Gastroesophageal sphincter (tissue), 4 donors: ENCODE results near the gene PLS1. TPM values are rescaled to one million over a fixed set of nuclear protein-coding genes. Genes with fewer than 3 reads are reported as not detected.
"Not testable (repeated sequence)": the region's sequence is repeated elsewhere in the genome, so short reads cannot be mapped to it uniquely, and the experiment has no call there.

Experiments
- ATAC-seq: fragments of 150-250 bp; one replicate; pipeline ENCODE4 v1.9.1; 2016; ENCODE audit warnings: mild to moderate bottlenecking, moderate library complexity
- H3K27ac ChIP-seq, 4 donors: fragments of 200-600 bp; sonication (generic) in 3 of 4; 1 replicate in 3 of 4; 2 replicates in 1 of 4; pipeline ENCODE4 v1.5.1; 2016 to 2019
- H3K27me3 ChIP-seq: fragments of 200-600 bp; sonication (generic); one replicate; pipeline ENCODE4 v1.5.1; 2019
- H3K36me3 ChIP-seq, 2 donors: fragments of 200-600 bp; sonication (generic); one replicate each; pipeline ENCODE4 v1.5.1; 2019; ENCODE audit warnings: control low read depth in 1 of 2
- H3K4me1 ChIP-seq, 3 donors: fragments of 200-600 bp; sonication (generic); 1 replicate in 2 of 3; 2 replicates in 1 of 3; pipeline ENCODE4 v1.5.1; 2016 to 2019; ENCODE audit warnings: control low read depth in 2 of 3
- H3K4me3 ChIP-seq, 2 donors: fragments of 200-600 bp; sonication (generic); one replicate each; pipeline ENCODE4 v1.5.1; 2019; ENCODE audit warnings: mild to moderate bottlenecking in 1 of 2, moderate library complexity in 1 of 2
- H3K9me3 ChIP-seq, 3 donors: fragments of 200-600 bp; sonication (generic); one replicate each; pipeline ENCODE4 v1.5.1; 2017 to 2019; ENCODE audit warnings: control low read depth in 2 of 3
- EP300 ChIP-seq: sonication (generic); formaldehyde crosslinking; IDR thresholded peaks from one replicate; pipeline ENCODE4 v1.6.1; 2017; ENCODE audit warnings: antibody characterized with exemption, mild to moderate bottlenecking
- POLR2A ChIP-seq, 2 donors: fragments of 450-650 bp; IDR thresholded peaks; one replicate each; pipeline ENCODE4 v1.6.1; 2017; ENCODE audit warnings: antibody characterized with exemption in 2 of 2, mild to moderate bottlenecking in 2 of 2, moderate library complexity in 1 of 2
- POLR2AphosphoS5 ChIP-seq: sonication (generic); formaldehyde crosslinking; IDR thresholded peaks from one replicate; pipeline ENCODE4 v1.6.1; 2017; ENCODE audit warnings: antibody characterized with exemption
- WGBS, 2 donors: methylation state at CpG; one replicate each; pipeline ENCODE4 v1.1.5; 2018; ENCODE audit warnings: low coverage in 1 of 2; 5-methylcytosine and 5-hydroxymethylcytosine counted together
- small RNA-seq, 4 donors: library from RNA; depleted of rRNA; stranded (forward); fragments of <200 nt; gene quantifications; one replicate each; pipeline ENCODE3, GENCODE V24; 2016
- total RNA-seq, 4 donors: library from RNA; depleted of rRNA; stranded (reverse); fragments of >200 nt; gene quantifications; one replicate each; pipeline ENCODE4 v1.1.0, GENCODE V29; 2016
- TF ChIP-seq, protein P1 (sequence below), 4 experiments: fragments of 200-600 bp in 2 of 4; fragments of 450-650 bp in 2 of 4; sonication (generic) in 1 of 4; IDR thresholded peaks; one replicate each; pipeline ENCODE4 v1.5.1; 2017 to 2019; ENCODE audit warnings: antibody characterized with exemption in 4 of 4, mild to moderate bottlenecking in 2 of 4, moderate library complexity in 2 of 4

The PLS1 gene
- total RNA-seq, 4 donors from 2014 or later: 1.2 to 9.0 (median 4.3) TPM

DNA sequence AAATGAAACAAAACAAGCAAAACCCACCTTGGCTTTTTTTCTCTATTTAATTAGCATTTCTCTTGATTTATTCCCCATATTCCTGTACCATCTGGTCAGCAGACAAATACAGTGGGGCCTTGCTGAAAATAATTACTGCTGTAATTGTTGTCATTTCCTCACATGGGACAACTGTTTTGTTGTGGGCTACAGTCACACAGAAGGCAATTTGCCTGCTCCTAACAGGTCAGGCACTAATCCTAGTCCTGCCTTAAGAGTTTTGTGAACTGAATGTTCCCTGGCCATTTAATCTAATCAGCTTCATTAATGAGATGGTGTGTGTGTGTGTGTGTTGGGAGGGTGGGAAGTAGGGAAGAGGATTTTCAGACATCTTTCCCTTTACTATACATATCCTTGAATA, 139.3 kb downstream of the PLS1 start:
- TF ChIP-seq POLR2A (IDR thresholded peaks at IDR 0.05) (no peak), POLR2AphosphoS5 (no peak), EP300 (no peak)
- TF ChIP-seq, protein P1, sequence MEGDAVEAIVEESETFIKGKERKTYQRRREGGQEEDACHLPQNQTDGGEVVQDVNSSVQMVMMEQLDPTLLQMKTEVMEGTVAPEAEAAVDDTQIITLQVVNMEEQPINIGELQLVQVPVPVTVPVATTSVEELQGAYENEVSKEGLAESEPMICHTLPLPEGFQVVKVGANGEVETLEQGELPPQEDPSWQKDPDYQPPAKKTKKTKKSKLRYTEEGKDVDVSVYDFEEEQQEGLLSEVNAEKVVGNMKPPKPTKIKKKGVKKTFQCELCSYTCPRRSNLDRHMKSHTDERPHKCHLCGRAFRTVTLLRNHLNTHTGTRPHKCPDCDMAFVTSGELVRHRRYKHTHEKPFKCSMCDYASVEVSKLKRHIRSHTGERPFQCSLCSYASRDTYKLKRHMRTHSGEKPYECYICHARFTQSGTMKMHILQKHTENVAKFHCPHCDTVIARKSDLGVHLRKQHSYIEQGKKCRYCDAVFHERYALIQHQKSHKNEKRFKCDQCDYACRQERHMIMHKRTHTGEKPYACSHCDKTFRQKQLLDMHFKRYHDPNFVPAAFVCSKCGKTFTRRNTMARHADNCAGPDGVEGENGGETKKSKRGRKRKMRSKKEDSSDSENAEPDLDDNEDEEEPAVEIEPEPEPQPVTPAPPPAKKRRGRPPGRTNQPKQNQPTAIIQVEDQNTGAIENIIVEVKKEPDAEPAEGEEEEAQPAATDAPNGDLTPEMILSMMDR (IDR thresholded peaks at IDR 0.05): no peak
- Histone ChIP-seq H3K27me3 (no peaks in the 10 kb centered on the region), H3K27ac (no peak overlapping the region), H3K36me3 (no peaks in the 10 kb centered on the region), H3K9me3 (no peaks in the 10 kb centered on the region), H3K4me3 (no peak overlapping the region), H3K4me1 (no peaks in the 10 kb centered on the region)
- ATAC-seq: no peak

DNA sequence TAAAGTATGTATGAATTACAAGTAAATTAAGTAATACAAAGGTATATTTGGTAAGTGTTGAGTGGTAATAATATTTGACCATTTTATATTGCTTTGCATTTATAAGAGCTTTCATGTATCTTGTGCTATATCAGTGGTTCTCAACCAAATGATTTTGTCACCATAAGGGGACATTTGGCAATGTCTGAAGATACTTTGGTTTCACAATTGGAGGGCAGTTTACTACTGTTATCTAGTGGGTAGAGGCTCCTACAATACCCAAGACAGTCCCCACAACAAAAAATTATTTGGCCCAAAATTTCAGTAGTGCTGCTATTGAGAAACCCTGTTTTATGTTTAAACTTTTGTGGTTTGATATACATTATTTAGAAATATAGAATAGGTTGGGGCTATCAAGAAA, 142.2 kb downstream of the PLS1 start:
- TF ChIP-seq, protein P1 (IDR thresholded peaks at IDR 0.05): no peak
- TF ChIP-seq EP300 (no peak), POLR2A (IDR thresholded peaks at IDR 0.05) (no peak), POLR2AphosphoS5 (no peak)
- ATAC-seq: no peak
- H3K27me3 ChIP-seq: no peaks in the 10 kb centered on the region

DNA sequence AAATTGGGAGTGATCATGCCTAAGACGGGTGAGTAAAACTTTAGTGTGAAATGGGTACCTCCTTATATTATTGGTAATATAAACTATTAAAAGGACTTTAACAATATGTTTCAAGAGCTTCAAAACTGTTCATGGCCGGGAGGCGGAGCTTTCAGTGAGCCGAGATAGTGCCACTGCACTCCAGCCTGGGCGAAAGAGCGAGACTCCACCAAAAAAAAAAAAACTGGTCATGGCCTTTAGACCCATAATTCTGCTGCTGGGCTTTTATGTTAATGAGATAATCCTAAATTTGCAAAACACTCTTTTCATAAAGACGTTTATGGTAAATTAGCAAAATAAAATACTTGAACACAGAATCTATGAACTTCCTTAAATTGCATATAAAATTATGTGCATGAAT, 150.5 kb downstream of the PLS1 start:
- Histone ChIP-seq H3K4me3 (no peak overlapping the region), H3K9me3 (peaks cover 0 to 4% (median 0%) of the 10 kb centered on the region in 3 donors), H3K4me1 (no peaks in the 10 kb centered on the region), H3K36me3 (peaks cover 0 to 29% of the 10 kb centered on the region in 2 donors), H3K27ac (no peak overlapping the region), H3K27me3 (no peaks in the 10 kb centered on the region)
- ATAC-seq: no peak
- 91 to 99% methylated on average over 6 to 7 of the region's 7 CpGs for WGBS, 2 donors
- no peak for TF ChIP-seq POLR2A (IDR thresholded peaks at IDR 0.05)
- TF ChIP-seq POLR2AphosphoS5: no peak
- TF ChIP-seq, protein P1 (IDR thresholded peaks at IDR 0.05): no peak
- no peak for TF ChIP-seq EP300

More for the DNA sequence above, 142.2 kb downstream of the PLS1 start:
- H3K4me3 ChIP-seq: no peak overlapping the region
- H3K4me1 ChIP-seq: no peaks in the 10 kb centered on the region
- H3K9me3 ChIP-seq: no peaks in the 10 kb centered on the region
- H3K36me3 ChIP-seq: no peaks in the 10 kb centered on the region
- H3K27ac ChIP-seq: no peak overlapping the region

DNA sequence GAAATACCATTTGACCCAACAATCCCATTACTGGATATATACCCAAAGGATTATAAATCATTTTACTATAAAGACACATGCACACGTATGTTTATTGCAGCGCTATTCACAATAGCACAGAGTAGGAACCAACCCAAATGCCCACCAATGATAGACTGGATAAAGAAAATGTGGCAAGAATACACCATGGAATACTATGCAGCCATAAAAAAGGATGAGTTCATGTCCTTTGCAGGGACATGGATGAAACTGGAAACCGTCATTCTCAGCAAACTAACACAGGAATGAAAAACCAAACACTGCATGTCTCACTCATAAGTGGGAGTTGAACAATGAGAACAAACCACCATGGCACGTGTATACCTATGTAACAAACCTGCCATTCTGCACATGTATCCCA, 154.3 kb downstream of the PLS1 start:
- not testable (repeated sequence) for H3K9me3 ChIP-seq, H3K4me3 ChIP-seq, H3K4me1 ChIP-seq, H3K27ac ChIP-seq, ATAC-seq, H3K27me3 ChIP-seq
- 94 to 95% methylated on average over 4 of the region's 4 CpGs for WGBS, 2 donors
- peaks cover 0 to 33% of the 10 kb centered on the region in 2 donors for H3K36me3 ChIP-seq

DNA sequence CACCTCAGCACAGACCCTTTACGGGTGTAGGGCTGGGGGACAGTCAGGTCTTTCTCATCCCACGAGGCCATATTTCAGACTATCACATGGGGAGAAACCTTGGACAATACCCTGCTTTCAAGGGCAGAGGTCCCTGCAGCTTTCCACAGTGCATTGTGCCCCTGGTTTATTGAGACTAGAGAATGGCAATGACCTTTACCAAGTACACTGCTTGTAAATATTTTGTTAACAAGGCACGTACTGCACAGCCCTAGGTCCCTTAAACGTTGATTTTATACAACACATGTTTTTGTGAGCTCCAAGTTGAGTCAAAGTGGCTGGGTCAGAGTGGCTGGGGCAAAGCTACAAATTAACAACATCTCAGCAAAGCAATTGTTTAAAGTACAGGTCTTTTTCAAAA, 156.4 kb downstream of the PLS1 start:
- peaks cover 0 to 33% of the 10 kb centered on the region in 2 donors for H3K36me3 ChIP-seq
- ATAC-seq, H3K9me3 ChIP-seq, H3K27me3 ChIP-seq, H3K27ac ChIP-seq, H3K4me1 ChIP-seq, H3K4me3 ChIP-seq: not testable (repeated sequence)
- WGBS, 2 donors: 64% methylated on average over 2 of the region's 4 CpGs; no CpG with 5 or more reads in 1 of the 2 donors

DNA sequence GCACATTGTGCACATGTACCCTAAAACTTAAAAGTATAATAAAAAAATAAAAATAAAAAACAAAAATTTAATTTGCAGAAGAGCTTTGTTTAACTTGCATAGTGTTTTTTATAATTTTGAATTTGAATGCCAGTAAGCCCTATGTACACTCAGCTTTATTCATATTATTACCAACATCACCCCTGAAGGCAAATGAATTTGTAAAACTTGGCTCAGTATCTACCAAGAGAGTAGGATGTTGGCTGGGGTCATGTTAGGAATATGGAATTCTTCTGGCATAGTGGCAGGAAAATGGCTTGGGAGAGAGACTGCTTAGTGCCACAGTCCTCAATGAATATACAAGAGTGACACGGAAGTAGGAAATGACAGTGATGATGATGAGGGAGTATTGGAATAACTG, 158.3 kb downstream of the PLS1 start:
- 89 to 93% methylated on average over 1 of the region's 1 CpG for WGBS, 2 donors
- TF ChIP-seq POLR2A (IDR thresholded peaks at IDR 0.05) (no peak), POLR2AphosphoS5 (no peak), EP300 (no peak)
- TF ChIP-seq, protein P1 (IDR thresholded peaks at IDR 0.05): no peak
- H3K27ac ChIP-seq: no peak overlapping the region
- H3K4me1 ChIP-seq: no peaks in the 10 kb centered on the region
- no peak overlapping the region for H3K4me3 ChIP-seq
- peaks cover 0 to 4% (median 0%) of the 10 kb centered on the region in 3 donors for H3K9me3 ChIP-seq
- ATAC-seq: no peak
- H3K36me3 ChIP-seq: peaks cover 0 to 19% of the 10 kb centered on the region in 2 donors
- H3K27me3 ChIP-seq: no peaks in the 10 kb centered on the region

Small RNAs within 50 kb of the gene (small RNA-seq; reads per million reads assigned to genes)
- gene RNA5SP143: 0 to 0.27 (median 0) reads per million in 4 donors

Other genes with a start within 250 kb of the PLS1 start
- gene XRN1, start 148.4 kb upstream of the PLS1 start, total RNA-seq: 10 to 100 TPM; 29.5 to 54.6 (median 38.2) TPM
- gene ATR, start 17.7 kb upstream of the PLS1 start, total RNA-seq: 10 to 100 TPM; 13.1 to 26.8 (median 20.4) TPM
- 10 to 100 TPM; 18.8 to 46.7 (median 23.4) TPM for gene TRPC1, start 127.6 kb downstream of the PLS1 start, total RNA-seq